Measurements from ENCODE around the gene MFAP4.

Gene MFAP4

DNA sequence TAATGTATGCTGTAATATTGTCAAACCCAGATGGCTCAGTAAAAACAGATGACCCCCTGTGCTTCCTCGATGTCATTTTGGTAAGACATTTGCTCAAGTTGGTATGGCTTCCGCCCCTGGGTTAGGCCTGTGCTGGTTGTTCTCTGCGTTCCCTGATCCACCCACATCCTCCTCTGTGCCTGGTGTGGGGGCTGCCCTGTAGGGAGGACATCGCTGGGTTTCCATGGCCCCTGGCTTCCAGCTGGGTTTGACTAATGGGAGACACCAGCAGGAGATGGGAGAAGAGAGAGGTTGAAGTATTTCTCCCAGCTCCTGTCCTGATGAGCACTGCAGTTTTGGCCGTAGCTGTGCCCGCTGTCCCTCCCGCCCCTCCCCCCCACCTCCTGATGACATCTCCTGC, 4.4 kb upstream of the MFAP4 start:
- no peak for TF ChIP-seq SUZ12 (IDR thresholded peaks at IDR 0.05; ENCODE audit: extremely low read depth, insufficient read depth, insufficient read length)
- TF ChIP-seq YY1 (IDR thresholded peaks at IDR 0.05; ENCODE audit: insufficient read depth, insufficient read length), result no peak
- no peak for TF ChIP-seq ZNF274 (IDR thresholded peaks at IDR 0.05; ENCODE audit: low read depth, low read length)
- Histone ChIP-seq H3K27me3 (ENCODE audit: insufficient read depth, insufficient read length) (no peaks in the 10 kb centered on the region), H3K9ac (ENCODE audit: insufficient read length, low read depth) (no peak overlapping the region), H3K9me3 (ENCODE audit: insufficient read depth, low read length) (no peaks in the 10 kb centered on the region), H3K4me3 (ENCODE audit: insufficient read length, low read depth) (no peak overlapping the region), H3K4me1 (ENCODE audit: insufficient read depth, insufficient read length) (peaks cover 13% of the 10 kb centered on the region), H3K36me3 (ENCODE audit: insufficient read depth, insufficient read length, low read length) (no peaks in the 10 kb centered on the region)
- DNase-seq (ENCODE audit: low read depth, low spot score), result no peak

DNA sequence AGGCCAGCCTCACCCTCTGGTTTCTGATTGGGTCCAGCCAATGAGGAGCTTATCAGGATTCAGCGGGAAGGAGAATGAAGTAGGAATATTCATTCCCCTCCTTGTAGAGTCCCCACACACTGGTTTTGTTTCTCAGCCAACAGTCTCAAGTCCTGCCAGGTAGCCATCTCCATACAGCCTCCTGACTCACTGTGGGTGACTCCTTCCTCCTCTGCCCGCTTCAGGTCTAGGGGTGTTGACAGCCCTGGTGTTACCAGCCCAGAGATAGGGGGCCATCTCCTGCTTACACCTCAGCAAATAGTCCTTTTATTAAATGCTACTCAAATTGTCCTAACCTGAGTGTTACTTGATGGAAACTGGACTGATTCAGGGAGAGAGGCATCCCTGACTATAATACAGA, 4.0 kb upstream of the MFAP4 start:
- Histone ChIP-seq H3K9me3 (ENCODE audit: insufficient read depth, low read length) (no peaks in the 10 kb centered on the region), H3K27me3 (ENCODE audit: insufficient read depth, insufficient read length) (no peaks in the 10 kb centered on the region), H3K4me3 (ENCODE audit: insufficient read length, low read depth) (no peak overlapping the region), H3K9ac (ENCODE audit: insufficient read length, low read depth) (no peak overlapping the region), H3K36me3 (ENCODE audit: insufficient read depth, insufficient read length, low read length) (peaks cover 4% of the 10 kb centered on the region), H3K4me1 (ENCODE audit: insufficient read depth, insufficient read length) (peaks cover 17% of the 10 kb centered on the region)
- no peak for TF ChIP-seq SUZ12 (IDR thresholded peaks at IDR 0.05; ENCODE audit: extremely low read depth, insufficient read depth, insufficient read length)
- no peak for TF ChIP-seq ZNF274 (IDR thresholded peaks at IDR 0.05; ENCODE audit: low read depth, low read length)
- no peak for TF ChIP-seq YY1 (IDR thresholded peaks at IDR 0.05; ENCODE audit: insufficient read depth, insufficient read length)
- no peak for DNase-seq (ENCODE audit: low read depth, low spot score)

DNA sequence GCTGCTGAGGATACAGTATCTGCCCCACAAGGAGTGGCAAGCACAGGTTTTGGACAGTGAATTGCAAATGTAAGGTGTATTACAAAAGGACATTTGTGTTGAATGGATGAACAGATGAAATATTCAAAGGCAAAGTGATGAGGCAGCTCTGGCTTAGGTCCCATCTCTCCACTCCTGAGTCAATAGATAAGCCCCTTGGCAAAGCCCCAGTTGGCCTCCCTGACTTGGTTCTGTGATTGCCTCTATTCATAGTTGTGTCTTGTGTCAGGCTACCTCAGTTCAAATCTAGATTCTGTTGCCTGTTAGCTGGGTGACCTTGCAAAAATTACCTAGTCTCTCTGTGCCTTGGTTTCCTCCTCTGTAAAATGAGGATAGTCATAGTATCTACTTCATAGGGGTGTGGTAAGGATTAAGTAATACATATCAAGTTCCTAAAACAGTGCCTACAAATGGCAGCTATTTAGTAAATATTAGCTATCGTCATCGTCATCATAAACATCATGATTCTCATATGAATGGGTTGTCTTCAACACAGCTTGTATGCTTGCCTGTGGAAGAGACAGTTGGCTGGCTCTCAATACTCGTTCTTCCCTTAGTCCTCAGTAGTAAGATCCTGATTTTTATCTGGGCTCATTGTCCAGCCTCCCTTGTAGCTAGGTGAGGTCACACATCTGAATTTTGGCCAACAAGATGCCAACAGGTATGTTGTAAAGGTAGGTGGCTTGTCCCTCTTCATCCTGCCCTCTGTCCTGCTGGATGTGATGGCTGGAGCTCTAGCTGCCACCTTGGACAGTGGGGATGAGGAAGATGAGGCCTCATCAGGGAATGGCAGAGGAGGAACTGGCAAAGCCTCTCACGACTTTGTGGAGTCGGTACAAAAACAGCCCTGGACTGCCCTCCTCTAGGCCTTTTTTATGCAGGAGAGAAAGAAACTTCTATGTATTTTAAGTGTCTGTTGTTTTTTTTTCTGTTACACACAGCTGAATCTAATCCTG, 2.1 kb upstream of the MFAP4 start:
- no peaks in the 10 kb centered on the region for H3K27me3 ChIP-seq (ENCODE audit: insufficient read depth, insufficient read length)
- peaks cover 22% of the 10 kb centered on the region for H3K36me3 ChIP-seq (ENCODE audit: insufficient read depth, insufficient read length, low read length)
- peaks cover 22% of the 10 kb centered on the region for H3K4me1 ChIP-seq (ENCODE audit: insufficient read depth, insufficient read length)
- H3K9ac ChIP-seq (ENCODE audit: insufficient read length, low read depth), result no peak overlapping the region
- TF ChIP-seq YY1 (IDR thresholded peaks at IDR 0.05; ENCODE audit: insufficient read depth, insufficient read length), result no peak
- TF ChIP-seq SUZ12 (IDR thresholded peaks at IDR 0.05; ENCODE audit: extremely low read depth, insufficient read depth, insufficient read length), result no peak
- no peak for TF ChIP-seq ZNF274 (IDR thresholded peaks at IDR 0.05; ENCODE audit: low read depth, low read length)
- no peak overlapping the region for H3K4me3 ChIP-seq (ENCODE audit: insufficient read length, low read depth)
- no peak for DNase-seq (ENCODE audit: low read depth, low spot score)
- no peaks in the 10 kb centered on the region for H3K9me3 ChIP-seq (ENCODE audit: insufficient read depth, low read length)

DNA sequence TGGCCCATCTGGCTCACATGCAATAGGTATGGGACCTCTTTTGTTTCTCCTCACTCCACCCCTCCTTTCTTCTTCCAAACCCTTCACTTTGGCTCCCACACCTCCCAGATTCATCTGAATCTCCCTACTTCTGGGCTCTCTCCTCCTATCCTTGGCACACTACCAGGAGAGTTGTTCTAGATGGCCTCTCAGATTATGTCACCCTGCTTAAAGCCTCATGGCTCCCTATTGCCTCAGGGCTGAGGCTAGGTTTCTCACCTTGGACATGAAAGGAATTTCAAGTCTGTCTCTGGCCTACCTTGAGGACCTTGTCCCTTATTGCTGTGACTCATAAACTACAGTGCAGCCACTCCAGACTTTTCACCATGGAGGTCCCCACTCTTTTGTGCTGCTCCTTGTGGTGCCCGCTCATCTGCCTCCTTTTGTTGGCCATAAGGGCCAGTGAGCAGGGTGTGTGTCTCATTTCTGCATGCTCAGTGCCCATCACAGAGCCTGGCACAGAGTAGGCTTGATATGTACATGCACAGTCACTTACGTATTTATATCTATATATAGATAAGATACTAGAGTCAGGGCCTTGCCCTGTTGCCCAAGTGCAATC, 1.0 kb upstream of the MFAP4 start:
- peaks cover 33% of the 10 kb centered on the region for H3K36me3 ChIP-seq (ENCODE audit: insufficient read depth, insufficient read length, low read length)

DNA sequence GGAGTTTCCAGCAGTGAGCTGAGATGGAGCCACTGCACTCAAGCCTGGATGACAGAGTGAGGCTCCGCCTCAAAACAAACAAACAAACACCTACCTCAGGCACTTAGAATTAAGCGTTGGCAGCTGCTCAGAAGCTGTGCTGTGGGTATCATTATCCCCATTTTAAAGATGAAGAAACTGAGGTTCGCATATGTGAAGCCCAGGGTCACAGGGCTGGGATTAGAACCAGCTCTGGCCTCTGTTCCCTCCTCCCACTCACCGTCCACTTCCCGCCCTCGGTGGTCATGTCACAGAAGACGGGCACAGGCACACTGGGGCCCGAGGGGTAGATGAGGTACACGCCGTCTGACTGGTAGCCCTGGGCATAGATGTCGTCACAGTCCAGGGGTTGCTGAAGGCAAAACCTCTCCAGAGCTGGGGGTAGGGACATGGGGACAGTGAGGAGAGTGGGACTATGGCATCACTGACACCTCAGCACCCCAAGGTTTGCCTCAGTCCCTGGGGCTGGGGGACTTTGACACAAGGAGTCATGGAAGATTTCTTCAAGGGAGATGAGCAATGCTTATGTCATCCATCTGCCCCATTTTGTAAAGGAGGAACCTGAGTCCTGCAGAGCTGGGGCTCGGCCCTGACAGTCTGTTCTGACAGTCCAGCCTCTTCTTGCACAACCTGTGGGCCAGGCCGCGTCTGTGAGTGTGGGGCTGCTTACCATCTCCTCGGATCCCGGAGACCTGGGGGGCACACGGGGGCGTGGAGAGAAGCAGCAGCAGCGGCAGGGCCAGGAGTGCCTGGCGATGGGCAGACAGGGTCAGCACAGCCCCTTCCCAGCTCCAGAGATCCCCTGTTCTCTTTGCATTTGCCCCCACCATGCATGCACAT, 700 bp downstream of the MFAP4 start:
- DNase-seq (ENCODE audit: low read depth, low spot score), result no peak
- H3K9me3 ChIP-seq (ENCODE audit: insufficient read depth, low read length), result no peaks in the 10 kb centered on the region
- H3K9ac ChIP-seq (ENCODE audit: insufficient read length, low read depth), result peak overlapping the region; percentile 57
- no peak for TF ChIP-seq YY1 (IDR thresholded peaks at IDR 0.05; ENCODE audit: insufficient read depth, insufficient read length)
- TF ChIP-seq ZNF274 (IDR thresholded peaks at IDR 0.05; ENCODE audit: low read depth, low read length), result no peak
- no peak for TF ChIP-seq SUZ12 (IDR thresholded peaks at IDR 0.05; ENCODE audit: extremely low read depth, insufficient read depth, insufficient read length)
- H3K4me1 ChIP-seq (ENCODE audit: insufficient read depth, insufficient read length), result peaks cover 19% of the 10 kb centered on the region
- no peak overlapping the region for H3K4me3 ChIP-seq (ENCODE audit: insufficient read length, low read depth)
- H3K27me3 ChIP-seq (ENCODE audit: insufficient read depth, insufficient read length), result no peaks in the 10 kb centered on the region
- peaks cover 50% of the 10 kb centered on the region for H3K36me3 ChIP-seq (ENCODE audit: insufficient read depth, insufficient read length, low read length)

More for the DNA sequence above, 1.0 kb upstream of the MFAP4 start:
- Histone ChIP-seq H3K4me3 (ENCODE audit: insufficient read length, low read depth) (no peak overlapping the region), H3K9me3 (ENCODE audit: insufficient read depth, low read length) (no peaks in the 10 kb centered on the region), H3K9ac (ENCODE audit: insufficient read length, low read depth) (no peak overlapping the region), H3K4me1 (ENCODE audit: insufficient read depth, insufficient read length) (peaks cover 22% of the 10 kb centered on the region), H3K27me3 (ENCODE audit: insufficient read depth, insufficient read length) (no peaks in the 10 kb centered on the region)
- TF ChIP-seq ZNF274 (IDR thresholded peaks at IDR 0.05; ENCODE audit: low read depth, low read length) (no peak), SUZ12 (IDR thresholded peaks at IDR 0.05; ENCODE audit: extremely low read depth, insufficient read depth, insufficient read length) (no peak), YY1 (IDR thresholded peaks at IDR 0.05; ENCODE audit: insufficient read depth, insufficient read length) (no peak)
- DNase-seq (ENCODE audit: low read depth, low spot score), result no peak

DNA sequence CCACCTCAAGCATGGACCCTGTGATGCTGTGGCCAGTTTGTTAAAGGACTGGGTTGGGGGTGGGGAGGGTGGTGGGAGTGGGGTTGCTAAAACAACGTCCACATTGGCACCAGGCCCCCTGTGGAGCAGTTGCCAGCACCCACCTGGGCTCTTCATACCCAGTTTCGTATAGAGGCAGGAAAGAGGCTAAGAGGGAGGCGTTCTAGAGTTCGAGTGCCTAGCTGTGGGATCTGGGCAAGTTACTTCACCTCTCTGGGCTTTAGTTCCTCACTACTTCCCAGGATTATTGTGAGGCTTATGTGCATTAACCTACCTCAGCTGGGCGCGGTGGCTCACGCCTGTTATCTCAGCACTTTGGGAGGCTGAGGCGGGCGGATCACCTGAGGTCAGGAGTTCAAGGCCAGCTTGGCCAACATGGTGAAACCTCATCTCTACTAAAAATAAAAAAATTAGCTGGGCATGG, 1.4 kb downstream of the MFAP4 start:
- no peak for DNase-seq (ENCODE audit: low read depth, low spot score)
- Histone ChIP-seq H3K36me3 (ENCODE audit: insufficient read depth, insufficient read length, low read length) (peaks cover 57% of the 10 kb centered on the region), H3K4me3 (ENCODE audit: insufficient read length, low read depth) (no peak overlapping the region), H3K27me3 (ENCODE audit: insufficient read depth, insufficient read length) (no peaks in the 10 kb centered on the region), H3K9ac (ENCODE audit: insufficient read length, low read depth) (no peak overlapping the region), H3K9me3 (ENCODE audit: insufficient read depth, low read length) (no peaks in the 10 kb centered on the region), H3K4me1 (ENCODE audit: insufficient read depth, insufficient read length) (peaks cover 15% of the 10 kb centered on the region)
- no peak for TF ChIP-seq YY1 (IDR thresholded peaks at IDR 0.05; ENCODE audit: insufficient read depth, insufficient read length)
- no peak for TF ChIP-seq SUZ12 (IDR thresholded peaks at IDR 0.05; ENCODE audit: extremely low read depth, insufficient read depth, insufficient read length)
- no peak for TF ChIP-seq ZNF274 (IDR thresholded peaks at IDR 0.05; ENCODE audit: low read depth, low read length)
